Epithelial cell of esophagus (primary cell): ENCODE results near the gene PNPO.
"Not testable (repeated sequence)": the region's sequence is repeated elsewhere in the genome, so short reads cannot be mapped to it uniquely, and the experiment has no call there.

ENCODE experiments used
- DNase-seq: peaks from one replicate; pipeline ENCODE4 v3.0.0; 2010; ENCODE audit warnings: low read depth
- H3K4me3 ChIP-seq: 2 replicates; pipeline ENCODE4 v1.5.1; 2011; ENCODE audit warnings: mild to moderate bottlenecking, low read length, control low read depth
- CTCF ChIP-seq: IDR thresholded peaks from 2 replicates; pipeline ENCODE4 v1.5.1; 2011; ENCODE audit warnings: low read depth, mild to moderate bottlenecking, low read length, control low read depth, inconsistent platforms; ENCODE audit not compliant: insufficient read depth; ENCODE audit errors: missing control alignments

The PNPO gene

GRCh38 chr17:47986520-47986919 is 45.1 kb downstream of the PNPO start:
- DNase-seq, result no peak
- no peak for TF ChIP-seq CTCF
- no peak overlapping the region for H3K4me3 ChIP-seq

GRCh38 chr17:47987240-47987835 is 46.0 kb downstream of the PNPO start:
- no peak for DNase-seq
- H3K4me3 ChIP-seq, result no peak overlapping the region
- TF ChIP-seq CTCF, result no peak

- H3K4me3 ChIP-seq, DNase-seq: not testable (repeated sequence)
Measured at GRCh38 chr17:47988445-47988844, 47.1 kb downstream of the PNPO start.

GRCh38 chr17:47989159-47989558 is 47.8 kb downstream of the PNPO start:
- DNase-seq, result no peak
- TF ChIP-seq CTCF, result no peak
- no peak overlapping the region for H3K4me3 ChIP-seq

- H3K4me3 ChIP-seq, result no peak overlapping the region
- TF ChIP-seq CTCF, result no peak
- DNase-seq, result no peak
Measured at GRCh38 chr17:47989700-47990099, 48.3 kb downstream of the PNPO start.

- no peak for TF ChIP-seq CTCF
- no peak overlapping the region for H3K4me3 ChIP-seq
- no peak for DNase-seq
Measured at GRCh38 chr17:47990962-47991731, 49.8 kb downstream of the PNPO start.

- TF ChIP-seq CTCF, result no peak
- H3K4me3 ChIP-seq, result no peak overlapping the region
- no peak for DNase-seq
Measured at GRCh38 chr17:47992216-47992615, 50.8 kb downstream of the PNPO start.
